NCI-H2227 (cell line): Measurements from ENCODE around the gene ZBTB39.
"Not testable (repeated sequence)": the region's sequence is repeated elsewhere in the genome, so short reads cannot be mapped to it uniquely, and the experiment has no call there.

Experiments used
- DNase-seq: peaks from one replicate; lab custom pipeline; 2025; ENCODE audit not compliant: unreplicated experiment; lab: John Stamatoyannopoulos, UW

Gene ZBTB39

DNA sequence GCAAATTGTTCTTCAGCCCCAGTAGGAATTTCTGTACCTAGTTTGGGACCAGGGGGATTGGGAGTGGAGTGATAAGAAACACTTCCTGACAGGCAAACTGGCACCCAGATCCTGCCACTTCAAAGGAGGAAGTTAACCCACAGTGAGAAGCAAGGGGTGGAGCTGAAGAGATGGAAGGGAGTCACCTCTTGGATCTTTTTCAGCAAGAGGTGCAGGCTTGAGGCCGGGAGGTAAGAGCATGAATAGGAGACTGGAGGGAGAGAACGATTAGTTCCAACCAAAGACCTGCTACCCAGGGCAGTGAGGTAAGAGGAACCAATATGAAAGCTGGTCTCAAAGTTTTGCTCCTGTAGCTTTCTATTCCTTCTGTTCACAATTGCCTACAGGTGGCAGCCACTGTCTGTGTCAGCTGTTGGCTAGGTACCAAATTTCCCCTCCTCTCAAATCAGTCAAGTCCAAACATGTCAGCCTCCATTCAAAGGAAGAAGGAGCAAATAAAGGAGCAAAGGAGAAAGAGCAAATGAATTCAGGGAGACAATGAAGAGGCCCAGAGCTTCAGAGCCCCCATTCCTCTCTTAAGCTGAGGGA, 24.9 kb upstream of the ZBTB39 start:
- peak; percentile 2 for DNase-seq

DNA sequence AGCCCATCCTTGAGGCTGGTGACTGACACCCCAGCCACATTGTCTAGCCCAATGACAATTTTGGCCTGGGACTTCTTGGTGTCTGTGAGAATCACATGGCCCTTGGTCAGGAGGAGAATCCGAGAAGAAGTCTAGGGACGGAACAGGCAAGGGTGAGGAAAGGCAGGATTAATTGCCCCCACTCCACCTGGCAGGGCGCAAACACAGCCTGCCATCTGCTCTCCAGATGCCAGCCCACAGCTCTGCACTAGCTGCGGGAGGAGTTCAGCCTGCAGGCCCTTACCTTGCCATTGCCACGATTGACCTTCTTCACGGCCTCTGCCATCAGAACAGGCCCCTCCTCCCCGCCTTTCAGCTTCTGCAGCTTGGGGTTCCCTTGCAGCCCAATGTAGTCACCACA, 23.1 kb upstream of the ZBTB39 start:
- DNase-seq = no peak

DNA sequence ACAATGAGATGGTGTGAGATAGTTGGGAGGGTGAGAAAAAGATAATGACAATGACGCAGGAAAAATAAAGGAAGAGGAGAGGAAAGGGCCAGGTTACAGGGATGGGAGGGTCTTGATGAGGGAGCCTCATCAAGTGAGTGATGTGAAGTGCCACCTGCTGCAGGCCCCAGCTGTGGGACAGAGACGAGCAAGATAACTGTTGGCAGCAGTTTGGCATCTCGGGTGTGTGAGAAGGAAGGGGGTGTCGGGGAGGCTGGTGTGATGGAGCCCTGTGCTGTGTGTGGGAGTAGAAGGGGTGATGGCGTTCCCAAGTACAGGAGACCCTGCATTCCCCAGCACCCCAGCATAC, 21.4 kb upstream of the ZBTB39 start:
- peak; percentile 10 for DNase-seq

DNA sequence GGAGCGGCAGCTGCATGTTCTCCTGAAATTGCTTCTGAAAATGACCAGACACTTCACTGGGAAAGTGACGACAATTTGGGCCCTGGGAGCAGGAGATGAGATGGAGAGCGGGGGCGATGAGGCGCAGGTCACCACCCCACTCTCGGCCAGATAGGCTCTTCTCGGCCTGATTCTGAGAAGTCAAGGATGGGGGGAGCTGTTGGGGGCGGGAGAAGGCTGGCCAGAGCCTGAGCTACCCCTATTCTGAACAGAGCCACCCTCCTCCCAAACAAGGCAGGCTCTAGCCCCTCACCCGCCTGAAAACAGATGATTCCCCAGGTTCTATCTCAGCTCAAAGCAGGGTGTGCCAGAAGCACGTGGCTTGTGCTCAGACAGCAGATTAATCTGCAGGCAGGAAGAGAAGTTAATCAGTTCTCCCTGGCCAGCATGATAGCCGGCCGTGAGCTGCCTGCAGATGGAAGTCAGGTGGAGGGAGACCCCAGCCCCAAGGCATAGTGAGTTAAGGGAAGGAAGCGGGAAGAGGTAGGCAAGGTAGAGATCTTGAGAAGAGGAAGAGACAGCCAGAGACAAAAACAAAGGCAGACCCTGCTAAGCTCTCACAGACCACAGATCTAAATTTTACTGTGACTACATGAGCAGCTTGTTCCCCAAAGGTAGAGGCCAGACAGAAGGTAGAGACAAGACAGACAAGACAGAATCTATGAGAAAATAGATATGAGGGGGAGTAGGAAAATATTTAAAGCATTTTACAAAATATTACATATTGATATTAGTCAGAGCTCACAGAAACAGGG, 20.9 kb upstream of the ZBTB39 start:
- peak; percentile 16 for DNase-seq

DNA sequence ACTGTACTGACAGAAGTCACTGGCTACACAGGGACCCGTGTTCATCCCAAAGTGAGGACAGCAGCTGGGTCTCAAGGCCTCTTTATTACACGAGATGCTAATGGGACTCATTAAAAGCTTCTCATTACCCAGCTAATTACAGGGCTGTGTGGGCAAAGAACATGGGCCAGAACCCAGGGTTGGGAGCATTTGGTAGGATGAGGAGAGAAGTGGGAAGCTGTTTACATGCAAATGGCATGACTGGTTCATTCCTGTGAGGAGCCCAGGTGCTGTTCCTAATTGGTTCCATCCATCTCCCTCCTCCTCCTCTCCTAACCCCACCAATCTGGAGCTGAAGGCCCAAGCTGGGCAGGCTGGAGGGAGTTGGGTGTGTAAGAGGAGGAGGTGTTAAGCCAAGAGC, 18.9 kb upstream of the ZBTB39 start:
- DNase-seq = no peak

DNA sequence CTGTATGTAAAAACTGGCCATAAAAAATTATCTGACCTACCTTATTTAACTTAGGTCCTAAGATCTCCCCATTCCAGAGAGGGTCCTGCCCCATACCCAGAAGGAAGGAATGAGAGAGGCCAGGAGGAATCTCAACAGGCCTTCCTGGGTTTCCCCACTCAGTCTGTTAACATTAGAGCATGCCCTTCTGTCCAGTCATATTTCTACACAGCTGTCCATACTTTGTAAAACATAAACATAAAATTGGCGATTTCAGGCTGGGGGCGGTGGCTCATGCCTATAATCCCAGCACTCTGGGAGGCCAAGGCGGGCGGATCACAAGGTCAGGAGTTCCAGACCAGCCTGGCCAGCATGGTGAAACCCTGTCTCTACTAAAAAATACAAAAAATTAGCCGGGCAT, 16.0 kb upstream of the ZBTB39 start:
- DNase-seq = not testable (repeated sequence)

DNA sequence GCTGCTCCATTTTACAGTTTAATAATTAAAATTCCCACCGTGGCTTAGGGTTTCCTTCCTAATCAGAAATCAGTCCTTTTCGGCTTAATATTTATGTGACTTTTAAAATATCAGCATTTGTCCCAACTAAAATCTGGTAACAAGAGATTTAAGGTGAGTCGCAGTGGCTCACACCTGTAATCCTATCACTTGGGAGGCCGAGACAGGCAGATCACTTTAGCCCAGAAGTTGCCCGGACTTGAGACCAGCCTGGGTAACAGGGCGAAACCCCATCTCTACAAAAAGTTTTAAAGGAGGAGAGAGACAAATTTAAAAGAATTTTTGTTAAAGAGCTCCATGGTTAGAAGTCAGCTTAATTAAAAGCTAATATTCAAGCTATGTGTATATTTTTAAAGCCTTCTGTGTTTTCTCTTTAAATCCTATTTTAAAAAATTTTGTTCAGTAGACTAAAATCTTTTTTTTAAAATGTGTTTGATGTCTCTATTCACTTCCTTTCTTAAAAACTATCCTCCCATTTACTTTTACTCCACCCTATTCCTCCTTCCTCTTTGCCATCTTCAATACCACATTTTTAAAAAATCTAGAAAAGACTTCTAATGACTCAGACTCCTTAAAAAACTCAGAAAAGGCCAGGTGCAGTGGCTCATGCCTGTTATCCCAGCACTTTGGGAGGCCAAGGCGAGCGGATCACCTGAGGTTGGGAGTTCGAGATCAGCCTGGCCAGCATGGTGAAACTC, 13.8 kb upstream of the ZBTB39 start:
- DNase-seq = no peak

DNA sequence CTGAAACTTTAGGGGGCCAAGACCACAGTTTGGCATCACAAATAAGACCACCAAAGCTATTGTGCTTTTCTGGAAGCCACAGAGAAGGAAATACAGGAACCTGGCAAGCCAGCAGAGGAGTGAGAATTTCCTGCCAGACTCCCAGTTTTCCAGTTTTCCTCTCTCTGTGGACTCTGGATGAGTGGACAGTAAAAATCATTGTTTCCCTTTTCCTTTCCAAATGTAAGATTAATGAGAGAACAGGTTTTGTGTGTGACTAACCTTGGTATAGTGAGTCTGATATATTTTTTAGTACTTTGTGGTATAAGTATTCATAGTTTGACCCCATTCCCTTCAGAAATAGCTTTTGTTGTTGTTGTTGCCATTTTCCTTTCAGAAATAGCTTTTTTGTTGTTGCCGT, 12.6 kb upstream of the ZBTB39 start:
- no peak for DNase-seq

DNA sequence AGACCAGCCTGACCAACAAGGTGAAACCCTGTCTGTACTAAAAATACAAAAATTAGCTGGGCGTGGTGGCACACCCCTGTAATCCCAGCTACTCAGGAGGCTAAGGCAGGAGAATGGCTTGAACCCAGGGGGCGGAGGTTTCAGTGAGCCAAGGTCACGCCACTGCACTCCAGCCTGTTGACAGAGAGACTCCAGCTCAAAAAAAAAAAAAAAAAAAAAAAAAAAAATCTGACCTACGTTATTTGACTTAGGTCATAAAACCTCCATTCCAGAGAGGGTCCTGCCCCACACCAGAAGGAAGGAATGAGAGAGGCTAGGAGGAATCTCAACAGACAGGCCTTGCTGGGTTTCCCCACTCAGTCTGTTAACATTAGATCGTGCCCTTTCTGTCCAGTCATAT, 12.0 kb upstream of the ZBTB39 start:
- DNase-seq = not testable (repeated sequence)

DNA sequence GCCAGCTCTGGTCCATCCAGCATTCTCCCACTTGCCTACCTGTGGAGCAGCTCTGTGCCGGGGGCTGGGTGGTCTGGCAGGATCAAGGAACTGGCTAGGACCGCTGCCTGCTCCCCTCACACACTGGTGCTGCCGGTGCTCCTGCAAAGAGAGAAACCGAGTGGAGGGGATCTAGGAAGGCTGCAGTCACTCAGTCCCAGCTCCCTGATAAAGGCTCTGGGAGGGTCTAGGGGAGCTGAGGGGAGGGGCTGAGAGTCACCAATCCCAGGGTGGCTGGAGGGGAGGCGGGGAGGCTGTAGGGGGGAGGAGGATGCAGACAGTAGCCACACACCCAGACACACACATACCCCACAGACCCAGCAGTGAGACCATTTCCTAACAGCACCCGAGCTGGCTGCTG, 10.0 kb upstream of the ZBTB39 start, which contains the start of gene TAC3:
TSS of gene TAC3 (minus strand) at position 182 of the 400 bp plus-strand sequence. CDS start 732 bp downstream, outside the sequence.
- DNase-seq = peak; percentile 54

DNA sequence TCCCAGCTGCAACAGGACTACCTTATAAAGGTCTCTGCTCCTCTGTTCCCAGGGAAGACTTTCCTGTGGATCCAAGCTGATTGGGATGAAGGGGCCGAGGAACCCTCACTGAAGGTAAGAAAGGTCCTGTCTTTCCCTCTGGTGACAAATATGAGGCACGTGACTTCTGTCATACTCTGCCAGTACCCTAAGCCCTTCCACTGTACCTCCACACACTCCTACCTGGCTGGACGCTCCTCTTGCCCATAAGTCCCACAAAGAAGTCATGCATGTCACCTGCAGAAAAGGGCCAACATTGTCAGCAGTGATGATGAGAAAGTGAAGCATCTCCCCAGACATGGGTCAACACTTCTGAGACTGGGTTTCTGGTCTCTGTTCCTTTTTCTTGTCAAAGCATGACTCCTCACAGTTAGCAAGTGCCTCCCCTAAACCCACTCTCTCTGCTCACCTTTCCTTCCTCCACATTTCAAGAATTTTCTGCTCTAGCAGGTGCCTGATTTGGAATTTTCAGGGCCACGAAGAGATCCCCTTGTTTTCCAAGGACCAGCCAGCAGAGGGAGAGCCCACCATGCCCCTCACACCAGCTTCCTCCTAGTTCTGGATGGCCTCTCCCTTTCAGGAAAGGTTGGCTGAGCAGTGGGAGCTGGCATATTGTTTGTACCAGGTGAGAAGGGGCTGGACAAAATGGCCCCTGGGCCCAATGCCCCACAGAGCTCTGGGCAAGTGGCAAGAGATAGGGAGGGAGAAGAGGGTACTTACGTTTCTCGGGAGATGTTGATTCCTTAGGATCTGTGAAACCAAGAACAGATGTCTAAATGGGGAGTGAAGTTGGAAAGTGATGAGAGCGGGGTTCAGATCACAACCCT, 6.5 kb upstream of the ZBTB39 start:
- DNase-seq = no peak

DNA sequence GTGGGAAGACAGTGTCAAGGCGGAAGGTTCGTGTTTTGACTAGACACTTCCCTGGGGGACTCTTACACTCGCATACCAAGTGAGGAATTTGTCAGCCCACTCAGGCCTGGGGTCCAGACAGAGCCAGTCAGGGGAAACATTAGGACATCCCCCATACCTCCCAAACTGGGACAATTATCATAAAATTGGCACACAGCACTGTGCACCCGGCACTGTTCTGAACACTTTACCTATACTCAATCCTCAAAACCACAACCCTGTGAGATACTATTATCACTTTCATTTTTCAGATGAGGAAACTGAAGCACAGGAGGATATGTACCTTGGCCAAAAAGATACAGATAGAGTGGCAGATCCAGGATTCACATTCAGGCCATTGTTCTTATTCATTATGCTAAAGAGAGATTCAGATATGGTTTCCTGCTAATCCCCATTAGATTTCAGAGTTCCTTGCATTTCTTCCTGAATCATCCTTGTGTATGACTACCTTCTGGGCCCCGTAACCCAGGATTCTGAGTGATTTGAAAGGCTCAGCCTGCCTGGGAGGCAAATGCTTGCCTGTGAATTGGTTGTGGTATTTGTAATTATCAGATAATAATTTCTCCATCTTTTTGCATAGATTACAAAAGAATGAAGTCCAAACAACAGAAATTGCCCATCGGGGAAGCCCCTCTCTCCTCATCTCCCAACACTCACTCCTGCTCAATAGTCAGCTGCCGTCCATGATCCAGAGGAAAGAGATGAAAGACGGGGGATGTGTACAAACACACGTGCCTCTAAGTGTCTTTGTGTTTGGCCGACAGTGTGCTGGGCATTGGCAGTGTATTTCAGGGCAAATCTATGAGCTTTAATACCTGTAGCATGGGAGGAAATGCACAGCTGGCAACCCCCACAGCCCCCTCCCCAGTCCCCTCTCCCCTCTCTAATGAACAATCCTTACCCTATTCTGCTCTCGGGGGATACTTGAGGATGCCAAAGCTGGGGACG, 5.4 kb upstream of the ZBTB39 start:
- peak; percentile 5 for DNase-seq

DNA sequence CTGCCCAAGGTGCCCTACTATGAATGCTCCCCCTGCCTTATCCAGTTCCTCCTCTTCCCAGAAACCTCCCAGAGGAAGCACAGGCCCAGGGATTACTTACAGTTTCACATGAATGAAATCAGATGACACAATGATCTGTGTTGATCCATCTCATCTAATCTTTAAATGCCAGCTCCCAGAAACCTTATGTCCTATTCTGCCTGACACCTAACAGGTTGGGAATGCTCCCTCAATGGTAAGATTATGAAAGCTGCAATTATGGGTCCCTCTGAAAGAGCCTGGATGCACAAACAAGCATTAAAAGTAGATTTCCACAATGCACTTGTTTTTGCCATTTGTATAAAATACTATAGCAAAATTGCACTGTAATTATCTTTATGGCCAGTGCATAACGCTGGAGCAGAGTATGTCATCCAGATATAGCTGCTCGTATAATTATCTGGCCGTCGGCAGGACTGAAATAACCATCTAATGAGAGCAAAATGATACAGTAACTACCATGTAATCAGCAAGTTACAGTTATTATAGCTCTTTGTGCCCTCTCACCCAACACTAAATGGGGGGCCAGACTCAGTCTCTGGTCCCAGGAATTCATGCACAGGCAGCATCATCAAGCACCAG, 4.4 kb upstream of the ZBTB39 start:
- DNase-seq = peak; percentile 93

DNA sequence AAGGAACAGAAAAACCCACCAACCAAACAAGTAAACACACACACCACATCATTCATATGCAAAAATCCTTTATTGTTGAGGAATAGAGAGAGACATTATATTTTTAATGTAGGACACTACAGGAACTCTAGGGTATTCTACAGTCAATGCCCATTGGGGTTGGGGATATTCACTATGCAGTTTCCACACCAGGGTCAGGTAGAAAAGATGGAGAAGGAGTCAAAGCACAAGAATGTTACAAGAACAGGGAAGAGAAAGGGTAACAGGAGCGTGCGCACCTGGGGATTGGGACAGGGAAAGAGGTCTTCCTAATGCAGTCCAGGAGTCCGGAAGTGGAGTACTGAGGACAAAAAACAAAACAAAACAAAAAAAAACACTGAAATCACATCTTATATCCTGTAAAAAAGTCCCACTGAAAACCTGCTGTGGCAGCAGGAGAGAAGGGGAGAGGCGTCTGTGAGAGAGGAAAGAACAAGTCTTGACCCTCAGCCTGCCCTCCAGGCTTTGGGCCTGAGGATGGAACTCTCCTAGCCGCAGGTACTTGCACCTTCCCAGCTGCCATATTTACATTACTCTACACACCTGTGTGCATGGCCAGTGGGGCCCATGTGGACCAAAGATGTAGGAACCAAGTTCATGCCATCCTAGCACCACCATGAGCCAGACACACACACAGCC, 3.7 kb upstream of the ZBTB39 start:
- no peak for DNase-seq

DNA sequence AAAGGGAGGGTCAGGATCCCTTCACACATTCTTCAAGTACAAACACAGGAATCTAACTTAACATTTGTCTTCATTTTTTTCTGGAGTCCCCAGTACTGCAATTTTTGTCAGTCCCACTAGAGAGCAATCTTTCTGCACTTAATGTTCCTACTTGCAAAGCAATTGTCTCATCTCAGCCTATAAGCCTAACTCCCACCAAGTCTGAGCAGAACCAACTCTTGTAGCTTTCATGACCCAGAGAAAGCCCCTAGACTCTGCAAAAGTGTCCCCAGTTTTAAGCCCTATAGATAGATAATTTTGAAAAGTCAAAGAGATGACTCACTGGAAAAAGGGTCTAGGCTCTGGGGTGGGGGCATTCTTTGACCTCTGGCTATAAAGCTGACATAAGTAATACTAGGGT, 1.8 kb upstream of the ZBTB39 start:
- peak; percentile 66 for DNase-seq

DNA sequence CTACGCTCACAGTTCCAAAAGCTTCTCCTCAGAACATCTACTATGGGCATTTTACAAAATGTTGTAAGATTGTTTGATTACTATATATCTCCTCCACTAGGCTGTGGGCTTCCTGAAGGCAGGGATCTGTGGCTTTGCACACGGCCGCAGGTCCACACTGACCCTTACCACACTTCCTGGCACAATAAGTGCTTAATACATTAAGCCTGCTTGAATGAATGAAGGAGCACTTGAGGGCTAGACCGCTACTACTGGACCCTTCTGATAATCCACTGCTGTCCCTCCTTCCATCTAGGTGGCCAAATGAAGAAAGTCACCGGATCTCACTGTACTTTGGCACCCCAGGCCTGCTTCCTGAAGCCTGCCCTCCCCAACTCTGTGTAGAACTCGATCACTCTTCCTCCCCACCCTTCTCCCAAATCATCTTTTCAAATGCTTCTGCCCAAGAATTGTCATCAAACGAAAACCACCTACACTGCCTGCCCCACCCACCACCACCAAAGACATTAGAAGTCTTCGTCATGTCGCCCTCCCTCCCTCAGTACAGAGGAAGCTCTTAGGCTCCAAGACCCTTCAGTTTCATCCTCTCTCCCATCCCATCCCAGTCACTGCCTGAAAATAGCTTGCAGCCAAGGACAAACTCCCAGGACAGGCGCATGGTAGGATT, 596 bp upstream of the ZBTB39 start:
- DNase-seq = no peak

DNA sequence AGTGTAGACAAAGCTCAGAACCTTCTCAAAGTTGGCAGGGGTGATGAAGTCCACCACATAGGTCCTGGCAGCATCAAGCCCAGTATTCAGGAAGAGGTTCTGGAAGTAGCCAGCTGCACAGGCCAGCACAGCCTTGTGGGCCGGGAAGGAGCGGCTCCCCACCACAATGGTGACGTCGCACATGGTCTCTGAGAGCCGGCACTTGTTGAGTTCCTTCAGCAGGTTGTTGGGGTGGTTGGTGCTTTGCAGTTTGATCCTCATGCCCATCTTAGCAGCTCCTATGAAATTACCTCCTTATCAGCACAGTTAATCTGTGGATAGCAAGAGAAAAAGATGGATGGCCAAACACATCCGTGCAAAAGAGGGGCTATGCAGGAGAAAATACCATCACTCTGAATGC, 1.7 kb downstream of the ZBTB39 start:
- DNase-seq = no peak

DNA sequence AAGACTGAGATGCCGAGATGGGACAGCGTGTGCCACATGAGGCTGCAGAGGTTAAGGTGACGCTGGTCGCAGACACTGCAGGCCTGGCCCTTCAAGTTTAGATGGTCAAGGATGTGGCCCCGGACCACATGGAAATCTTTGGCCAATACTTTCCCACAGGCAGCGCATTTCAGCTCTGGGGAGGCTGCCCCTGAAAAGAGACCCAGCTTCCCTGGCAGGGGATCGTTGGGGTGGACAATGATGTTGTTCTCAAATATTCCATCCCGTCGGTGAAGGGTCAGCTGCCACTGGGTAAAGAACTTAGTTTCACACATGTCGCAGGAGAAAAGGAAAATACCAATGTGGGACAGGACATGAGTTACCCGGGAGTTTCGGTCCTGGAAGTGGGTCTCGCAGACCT, 3.0 kb downstream of the ZBTB39 start:
- no peak for DNase-seq
